K562 (cell line): ENCODE measurements around the gene ALG12. TPM values are rescaled to one million over a fixed set of nuclear protein-coding genes. Genes with fewer than 3 reads are reported as not detected.

ENCODE experiments used
- ATAC-seq: fragments of 200-7000 bp; cut with Tn5 transposase; 3 replicates; pipeline ENCODE4 v1.9.1; 2020; ENCODE audit warnings: moderate library complexity
- BruUV-seq: library from RNA; stranded (reverse); fragments of 400-500 nt; replicated peaks from 2 replicates; lab custom pipeline; 2021; lab: Mats Ljungman, UMichigan
- CTCF ChIA-PET: fragments of 300-600 bp; formaldehyde crosslinking; extraction: SDS; loops from one replicate; lab custom pipeline; 2021; ENCODE audit warnings: low intra/inter-chr PET ratio; lab: Yijun Ruan, JAX
- POLR2A ChIA-PET: fragments of 300-600, 350-650 bp; sonication (Branson Sonifier 250); formaldehyde crosslinking; extraction: SDS; loops from one replicate; lab custom pipeline; 2021; ENCODE audit warnings: antibody characterized with exemption, inconsistent platforms; lab: Yijun Ruan, JAX
- DNase-seq, 4 experiments: peaks; one replicate each; pipeline versions ENCODE4 v3.0.0 to v3.0.0-alpha.2; 2011 to 2018; ENCODE audit warnings: low spot score in 3 of 4, mixed read lengths in 3 of 4; ENCODE audit errors: extremely low read depth in 1 of 4
- FAIRE-seq: peaks from 2 replicates; lab custom pipeline; 2011; peaks lifted over from hg19 to GRCh38; lab: Jason Lieb, UNC
- H2AFZ ChIP-seq: 2 replicates; pipeline ENCODE4 v1.6.0; 2011; ENCODE audit warnings: low read depth, low read length, control low read depth, inconsistent platforms
- H3K27ac ChIP-seq: fragments of 200-600 bp; 3 replicates; pipeline ENCODE4 v1.8.0; 2011; ENCODE audit warnings: low read depth, mild to moderate bottlenecking, control low read depth, inconsistent platforms, low read length, moderate library complexity, mixed read lengths; ENCODE audit errors: extremely low read depth
- H3K27me3 ChIP-seq, 2 experiments: fragments of 300-600 bp in 1 of 2; 2 replicates in 1 of 2; 3 replicates in 1 of 2; pipeline versions ENCODE4 v1.6.0 to v1.8.0; 2011; ENCODE audit warnings: inconsistent platforms in 2 of 2, low read length in 2 of 2, mild to moderate bottlenecking in 1 of 2, mixed read lengths in 1 of 2, moderate library complexity in 1 of 2; ENCODE audit not compliant: control insufficient read depth in 2 of 2, insufficient read depth in 2 of 2
- H3K36me3 ChIP-seq: fragments of 300-600 bp; 3 replicates; pipeline ENCODE4 v1.8.0; 2011; ENCODE audit warnings: mild to moderate bottlenecking, low read length, inconsistent platforms; ENCODE audit not compliant: control insufficient read depth, insufficient read depth
- H3K4me1 ChIP-seq, 2 experiments: fragments of 200-600 bp in 1 of 2; replicated peaks in 1 of 2; 2 replicates in 1 of 2; 3 replicates in 1 of 2; pipeline versions ENCODE4 v1.5.1 to v1.8.0; 2011; ENCODE audit warnings: inconsistent platforms in 2 of 2, low read length in 2 of 2, mild to moderate bottlenecking in 1 of 2, mixed read lengths in 1 of 2, moderate library complexity in 1 of 2; ENCODE audit not compliant: control insufficient read depth in 2 of 2, insufficient read depth in 2 of 2
- H3K4me2 ChIP-seq: 2 replicates; pipeline ENCODE4 v1.6.1; 2011; ENCODE audit warnings: low read length, control low read depth, inconsistent platforms, mixed read lengths; ENCODE audit not compliant: insufficient read depth
- H3K4me3 ChIP-seq: fragments of 200-600 bp; sonication (generic), shearing (Covaris generic); 2 replicates; pipeline ENCODE4 v1.5.1; 2016; ENCODE audit warnings: control low read depth, inconsistent platforms
- H3K79me2 ChIP-seq: fragments of 200-600 bp; 3 replicates; pipeline ENCODE4 v1.8.0; 2011; ENCODE audit warnings: low read length, inconsistent platforms; ENCODE audit not compliant: control insufficient read depth, insufficient read depth
- H3K9ac ChIP-seq, 2 experiments: 2 replicates each; pipeline versions ENCODE4 v1.6.0 to v1.6.1; 2011; ENCODE audit warnings: low read depth in 2 of 2, low read length in 2 of 2, control low read depth in 1 of 2, inconsistent platforms in 1 of 2, mild to moderate bottlenecking in 1 of 2, mixed read lengths in 1 of 2; ENCODE audit not compliant: insufficient read depth in 1 of 2
- H3K9me1 ChIP-seq: one replicate; pipeline ENCODE4 v1.6.0; 2011; ENCODE audit warnings: inconsistent platforms, mild to moderate bottlenecking, low read length, moderate library complexity; ENCODE audit not compliant: control insufficient read depth, insufficient read depth
- H3K9me3 ChIP-seq: replicated peaks from 2 replicates; pipeline ENCODE4 v1.5.1; 2011; ENCODE audit warnings: low read depth, low read length, inconsistent platforms; ENCODE audit not compliant: control insufficient read depth, insufficient read depth
- H4K20me1 ChIP-seq: replicated peaks from 2 replicates; pipeline ENCODE4 v1.6.1; 2011; ENCODE audit warnings: low read length, inconsistent platforms, mixed read lengths; ENCODE audit not compliant: control insufficient read depth, insufficient read depth
- E2F3 ChIP-seq: fragments of 250-450 bp; sonication (Bioruptor Pico); IDR thresholded peaks from 2 replicates; pipeline ENCODE4 v1.4.0; 2020; ENCODE audit warnings: mild to moderate bottlenecking
- GTF2F1 ChIP-seq: IDR thresholded peaks from 2 replicates; pipeline ENCODE4 v1.6.1; 2011; ENCODE audit warnings: low read depth, low read length, improper control_type of control experiment
- HLTF ChIP-seq: fragments of 450-650 bp; IDR thresholded peaks from 2 replicates; pipeline ENCODE4 v1.6.1; 2016
- HNRNPH1 ChIP-seq: fragments of 200-400 bp; formaldehyde crosslinking; optimal IDR thresholded peaks from 2 replicates; pipeline ENCODE3; 2017; ENCODE audit warnings: low read depth, mild to moderate bottlenecking, low read length, moderate library complexity
- MTF1 ChIP-seq: fragments of 250-450 bp; sonication (Bioruptor Pico); IDR thresholded peaks from 2 replicates; pipeline ENCODE4 v1.9.0; 2021; ENCODE audit warnings: moderate library complexity, mild to moderate bottlenecking, inconsistent platforms, borderline replicate concordance
- NCOA6 ChIP-seq: fragments of 450-650 bp; IDR thresholded peaks from 2 replicates; pipeline ENCODE4 v1.6.1; 2017; ENCODE audit warnings: mild to moderate bottlenecking
- PCBP1 ChIP-seq: fragments of 200-400 bp; formaldehyde crosslinking; IDR thresholded peaks from 2 replicates; pipeline ENCODE4 v1.6.1; 2018; ENCODE audit warnings: mild to moderate bottlenecking, low read depth, low read length; ENCODE audit not compliant: poor library complexity, severe bottlenecking
- RB1 ChIP-seq: fragments of 450-650 bp; IDR thresholded peaks from 2 replicates; pipeline ENCODE4 v1.6.1; 2017; ENCODE audit warnings: low read depth, mild to moderate bottlenecking
- SMARCA4 ChIP-seq: fragments of 450-650 bp; IDR thresholded peaks from 2 replicates; pipeline ENCODE4 v1.6.1; 2016
- ZMIZ1 ChIP-seq, 2 experiments: fragments of 150-350 bp in 1 of 2; IDR thresholded peaks; 2 replicates each; pipeline ENCODE4 v1.6.1; 2012 to 2016; ENCODE audit warnings: low read depth in 2 of 2, low read length in 2 of 2, mild to moderate bottlenecking in 1 of 2, moderate library complexity in 1 of 2
- ZNF232 ChIP-seq: sonication (generic); formaldehyde crosslinking; IDR thresholded peaks from 2 replicates; pipeline ENCODE4 v1.8.0; 2022; ENCODE audit warnings: mild to moderate bottlenecking, missing genetic modification reagents
- ZNF24 ChIP-seq: fragments of 450-650 bp; IDR thresholded peaks from 2 replicates; pipeline ENCODE4 v1.6.1; 2016
- ZNF436 ChIP-seq: fragments of 250-450, 450-650 bp; sonication (Bioruptor Pico); formaldehyde crosslinking; IDR thresholded peaks from 2 replicates; pipeline ENCODE4 v1.7.0; 2020; ENCODE audit warnings: mild to moderate bottlenecking
- ZNF766 ChIP-seq: fragments of 200-800 bp; sonication (Bioruptor generic); conservative IDR thresholded peaks from 2 replicates; pipeline ENCODE4 v1.6.1; 2016; ENCODE audit warnings: missing genetic modification characterization, missing compliant biosample characterization
- WGBS: fragments of 100-300 bp; shearing (Covaris generic); methylation state at CpG from one replicate; pipeline ENCODE4 v1.1.6; 2016; ENCODE audit warnings: low coverage, mixed read lengths; ENCODE audit not compliant: insufficient coverage; ENCODE audit errors: missing lambda C conversion rate; 5-methylcytosine and 5-hydroxymethylcytosine counted together
- in situ Hi-C: fragments of 300-500 bp; cut with MboI; formaldehyde crosslinking; loops from 4 replicates; pipeline ENCODE4 v1.15.0; 2018; ENCODE audit warnings: inconsistent platforms, mixed read lengths
- intact Hi-C: fragments of 100-400 bp; cut with micrococcal nuclease; formaldehyde crosslinking; loops from 2 replicates; pipeline ENCODE4 v1.14.2; 2022
- polyA plus RNA-seq, 8 experiments: library from polyadenylated mRNA; depleted of rRNA in 4 of 8; stranded (reverse) in 5 of 8; unstranded in 3 of 8; fragments of >200 nt; fragmentation: Nextera tagmentation in 2 of 8; fragmentation: Illumina TruSeq in 1 of 8; extraction: Ambion mirVana in 2 of 8; extraction: Trizol in 1 of 8; gene quantifications; 2 replicates each; pipeline versions ENCODE4 v1.2.1 to v1.2.3, GENCODE V29; 2011 to 2014; ENCODE audit warnings: inconsistent platforms in 1 of 8, missing spikeins in 1 of 8
- total RNA-seq, 7 experiments: library from RNA; depleted of rRNA in 6 of 7; stranded (reverse); fragments of >200 nt in 6 of 7; fragmentation: Illumina TruSeq in 2 of 7; extraction: Trizol in 2 of 7; gene quantifications; 2 replicates each; pipeline versions ENCODE4 v1.2.1 to v1.2.3, GENCODE V29; 2011 to 2021; ENCODE audit warnings: low replicate concordance in 1 of 7
- TF ChIP-seq, protein P1 (sequence below), 2 experiments: fragments of 450-650 bp in 1 of 2; sonication (generic) in 1 of 2; formaldehyde crosslinking; conservative IDR thresholded peaks; 2 replicates each; pipeline versions ENCODE4 v1.4.0 to v1.8.1; 2020 to 2022; ENCODE audit warnings: mild to moderate bottlenecking in 1 of 2, missing genetic modification reagents in 1 of 2
- TF ChIP-seq, protein P2 (sequence below): fragments of 250-450 bp; sonication (Bioruptor Pico); IDR thresholded peaks from 2 replicates; pipeline ENCODE4 v1.5.0; 2021

Gene ALG12
- total and polyA plus RNA-seq, 9 of the 15 experiments (the other 6 are each of a cell fraction or from before 2014, with no cell fraction given), result 0.20 to 8.5 (median 3.4) TPM

DNA sequence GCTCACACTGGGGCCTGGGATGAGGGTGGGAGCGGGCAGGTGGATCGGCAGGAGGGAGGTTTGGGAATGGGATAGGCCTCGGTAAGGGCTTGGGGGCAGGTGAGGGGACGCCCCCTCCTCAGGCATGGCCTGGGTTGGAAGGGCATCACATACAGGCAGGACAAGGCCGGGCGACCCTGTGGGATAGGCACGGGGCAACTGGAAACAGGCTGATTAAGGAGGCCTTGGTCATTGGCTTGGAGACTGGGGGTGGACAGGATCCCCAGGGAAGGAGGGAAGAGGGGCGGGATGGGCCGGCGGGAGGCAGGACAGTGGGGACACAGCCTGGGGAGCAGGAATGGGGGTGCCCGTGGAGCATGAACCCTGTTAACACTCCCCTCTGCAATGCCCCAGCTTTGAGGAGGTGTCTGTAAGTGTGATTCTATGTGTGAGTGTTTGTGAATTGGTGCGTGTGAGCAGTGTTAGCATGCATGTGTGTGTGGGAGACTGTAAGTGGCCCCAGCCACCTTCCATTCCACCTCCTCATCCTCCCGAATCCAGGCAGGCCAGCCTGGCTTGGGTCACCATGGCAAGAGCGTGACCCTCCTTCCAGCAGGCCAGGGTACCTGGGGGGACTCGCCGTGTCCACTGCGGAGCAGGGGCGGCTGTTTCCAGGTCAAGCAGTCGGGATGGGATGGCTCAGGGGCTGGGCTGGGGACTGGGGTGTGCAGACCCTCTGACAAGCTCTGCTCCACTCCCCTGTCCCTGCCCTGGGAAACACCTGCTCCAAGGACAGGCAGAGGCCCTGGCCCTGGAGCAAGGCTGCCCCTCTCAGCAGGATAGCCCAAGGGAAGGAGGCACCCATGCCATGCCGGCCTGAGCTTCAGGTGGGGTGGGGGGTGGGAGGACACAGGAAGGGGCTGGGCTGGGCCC is 38.9 kb upstream of the ALG12 start:
- CTCF ChIA-PET, result no interaction called here

More for the DNA sequence above, 38.9 kb upstream of the ALG12 start:
- H3K79me2 ChIP-seq, result peaks cover 23% of the 10 kb centered on the region
- H3K4me3 ChIP-seq, result no peak overlapping the region
- no peaks in the 10 kb centered on the region for H3K9me1 ChIP-seq
- H3K4me1 ChIP-seq, result peaks cover 12 to 85% of the 10 kb centered on the region in 2 experiments
- BruUV-seq, result no TSS peak
- 77% methylated on average over 10 of the region's 20 CpGs for WGBS
- FAIRE-seq, result no peak
- POLR2A ChIA-PET, result no interaction called here
- H4K20me1 ChIP-seq, result peaks cover 5% of the 10 kb centered on the region; the same call in 1 of the 2 replicates
- intact Hi-C loops (no loop called here), in situ Hi-C loops (no loop called here)
- H3K9me3 ChIP-seq, result no peaks in the 10 kb centered on the region
- TF ChIP-seq, protein P1, sequence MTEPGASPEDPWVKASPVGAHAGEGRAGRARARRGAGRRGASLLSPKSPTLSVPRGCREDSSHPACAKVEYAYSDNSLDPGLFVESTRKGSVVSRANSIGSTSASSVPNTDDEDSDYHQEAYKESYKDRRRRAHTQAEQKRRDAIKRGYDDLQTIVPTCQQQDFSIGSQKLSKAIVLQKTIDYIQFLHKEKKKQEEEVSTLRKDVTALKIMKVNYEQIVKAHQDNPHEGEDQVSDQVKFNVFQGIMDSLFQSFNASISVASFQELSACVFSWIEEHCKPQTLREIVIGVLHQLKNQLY (CRISPR knock-in tag; conservative IDR thresholded peaks at IDR 0.05), result no peak
- TF ChIP-seq ZMIZ1 (IDR thresholded peaks at IDR 0.05; ENCODE audit: low read depth in 2 of 2, low read length in 2 of 2) (no peak), ZNF436 (CRISPR knock-in tag) (no peak), NCOA6 (no peak), ZNF24 (no peak), ZNF766 (CRISPR knock-in tag) (no peak), GTF2F1 (no peak), MTF1 (CRISPR knock-in tag) (no peak), E2F3 (CRISPR knock-in tag) (no peak), HLTF (no peak), HNRNPH1 (no peak), SMARCA4 (no peak), RB1 (no peak), ZNF232 (CRISPR knock-in tag) (no peak), PCBP1 (no peak)
- TF ChIP-seq, protein P2, sequence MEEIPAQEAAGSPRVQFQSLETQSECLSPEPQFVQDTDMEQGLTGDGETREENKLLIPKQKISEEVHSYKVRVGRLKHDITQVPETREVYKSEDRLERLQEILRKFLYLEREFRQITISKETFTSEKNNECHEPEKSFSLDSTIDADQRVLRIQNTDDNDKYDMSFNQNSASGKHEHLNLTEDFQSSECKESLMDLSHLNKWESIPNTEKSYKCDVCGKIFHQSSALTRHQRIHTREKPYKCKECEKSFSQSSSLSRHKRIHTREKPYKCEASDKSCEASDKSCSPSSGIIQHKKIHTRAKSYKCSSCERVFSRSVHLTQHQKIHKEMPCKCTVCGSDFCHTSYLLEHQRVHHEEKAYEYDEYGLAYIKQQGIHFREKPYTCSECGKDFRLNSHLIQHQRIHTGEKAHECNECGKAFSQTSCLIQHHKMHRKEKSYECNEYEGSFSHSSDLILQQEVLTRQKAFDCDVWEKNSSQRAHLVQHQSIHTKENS (CRISPR knock-in tag), result no peak
- no peak overlapping the region for H3K4me2 ChIP-seq
- no peak for DNase-seq
- H3K27me3 ChIP-seq, result no peaks in the 10 kb centered on the region
- no peak overlapping the region for H2AFZ ChIP-seq
- no peak for ATAC-seq
- H3K9ac ChIP-seq, result no peak overlapping the region
- H3K36me3 ChIP-seq, result peaks cover 6% of the 10 kb centered on the region; the same call in 1 of the 3 replicates
- H3K27ac ChIP-seq, result no peak overlapping the region
